ENCODE measurements around the gene GPRIN1. TPM values are rescaled to one million over a fixed set of nuclear protein-coding genes. Genes with fewer than 3 reads are reported as not detected.

The GPRIN1 gene
- total RNA-seq, 1 donor = 2.6 TPM

DNA sequence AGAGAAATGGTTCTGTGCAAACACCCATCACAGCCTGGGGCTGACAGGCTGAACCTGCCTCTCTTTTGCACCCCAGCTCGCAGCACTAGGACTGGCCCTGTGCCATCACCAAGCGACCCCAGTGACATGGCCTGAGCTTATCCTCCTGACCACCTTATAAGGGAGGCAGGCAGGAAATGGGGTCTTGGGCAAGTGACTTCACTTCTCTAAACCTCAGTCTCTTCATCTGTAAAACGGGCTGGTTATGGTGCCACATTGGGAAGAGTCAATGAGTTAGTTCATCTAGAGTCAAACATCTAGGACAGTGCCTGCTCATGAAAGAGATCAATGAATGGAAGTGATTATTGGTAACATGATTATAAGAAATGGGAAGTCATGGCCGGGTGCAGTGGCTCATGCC, 14.2 kb upstream of the GPRIN1 start:
- no peak overlapping the region for H3K4me3 ChIP-seq (ENCODE audit: low read depth, low read length)
- DNase-seq (ENCODE audit: low read depth) = no peak
- TF ChIP-seq, protein P1, sequence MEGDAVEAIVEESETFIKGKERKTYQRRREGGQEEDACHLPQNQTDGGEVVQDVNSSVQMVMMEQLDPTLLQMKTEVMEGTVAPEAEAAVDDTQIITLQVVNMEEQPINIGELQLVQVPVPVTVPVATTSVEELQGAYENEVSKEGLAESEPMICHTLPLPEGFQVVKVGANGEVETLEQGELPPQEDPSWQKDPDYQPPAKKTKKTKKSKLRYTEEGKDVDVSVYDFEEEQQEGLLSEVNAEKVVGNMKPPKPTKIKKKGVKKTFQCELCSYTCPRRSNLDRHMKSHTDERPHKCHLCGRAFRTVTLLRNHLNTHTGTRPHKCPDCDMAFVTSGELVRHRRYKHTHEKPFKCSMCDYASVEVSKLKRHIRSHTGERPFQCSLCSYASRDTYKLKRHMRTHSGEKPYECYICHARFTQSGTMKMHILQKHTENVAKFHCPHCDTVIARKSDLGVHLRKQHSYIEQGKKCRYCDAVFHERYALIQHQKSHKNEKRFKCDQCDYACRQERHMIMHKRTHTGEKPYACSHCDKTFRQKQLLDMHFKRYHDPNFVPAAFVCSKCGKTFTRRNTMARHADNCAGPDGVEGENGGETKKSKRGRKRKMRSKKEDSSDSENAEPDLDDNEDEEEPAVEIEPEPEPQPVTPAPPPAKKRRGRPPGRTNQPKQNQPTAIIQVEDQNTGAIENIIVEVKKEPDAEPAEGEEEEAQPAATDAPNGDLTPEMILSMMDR (IDR thresholded peaks at IDR 0.05; ENCODE audit: insufficient read depth, low read depth, low read length) = no peak

GRCh38 chr5:176621661-176622079, 11.7 kb upstream of the GPRIN1 start:
- H3K4me3 ChIP-seq (ENCODE audit: low read depth, low read length) = no peak overlapping the region
- DNase-seq (ENCODE audit: low read depth) = no peak
- TF ChIP-seq, protein P1 (IDR thresholded peaks at IDR 0.05; ENCODE audit: insufficient read depth, low read depth, low read length) = no peak

GRCh38 chr5:176620333-176620981, 10.5 kb upstream of the GPRIN1 start:
- peak; percentile 38 for DNase-seq (ENCODE audit: low read depth)

GRCh38 chr5:176619569-176620332, 9.8 kb upstream of the GPRIN1 start:
- no peak overlapping the region for H3K4me3 ChIP-seq (ENCODE audit: low read depth, low read length)
- TF ChIP-seq, protein P1 (IDR thresholded peaks at IDR 0.05; ENCODE audit: insufficient read depth, low read depth, low read length) = no peak
- no peak for DNase-seq (ENCODE audit: low read depth)

More at GRCh38 chr5:176620333-176620981, 10.5 kb upstream of the GPRIN1 start:
- no peak overlapping the region for H3K4me3 ChIP-seq (ENCODE audit: low read depth, low read length)
- TF ChIP-seq, protein P1 (IDR thresholded peaks at IDR 0.05; ENCODE audit: insufficient read depth, low read depth, low read length) = no peak

GRCh38 chr5:176619203-176619568, 9.2 kb upstream of the GPRIN1 start:
- no peak overlapping the region for H3K4me3 ChIP-seq (ENCODE audit: low read depth, low read length)
- DNase-seq (ENCODE audit: low read depth) = peak; percentile 84
- TF ChIP-seq, protein P1 (IDR thresholded peaks at IDR 0.05; ENCODE audit: insufficient read depth, low read depth, low read length) = peak; percentile 55

DNA sequence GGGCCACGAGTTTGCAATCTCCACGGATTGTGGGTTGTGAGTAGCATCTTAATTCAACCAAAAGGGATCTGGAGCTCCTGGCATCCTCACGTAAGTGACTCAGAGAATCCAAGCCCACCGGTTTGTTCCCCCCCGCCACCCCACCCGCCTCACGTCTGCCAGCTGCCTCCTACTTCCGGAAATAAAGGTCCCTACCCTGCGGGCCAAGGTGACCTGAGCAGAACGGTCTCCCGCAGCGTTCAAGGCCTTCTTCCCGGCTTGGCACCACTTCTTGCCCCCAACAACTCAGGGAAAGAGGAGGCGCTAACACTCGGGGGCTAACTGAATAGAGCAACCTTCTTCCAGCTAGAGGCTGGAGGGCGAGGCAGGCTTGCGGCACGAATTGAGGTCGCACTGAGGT, 8.8 kb upstream of the GPRIN1 start:
- no peak for DNase-seq (ENCODE audit: low read depth)
- no peak overlapping the region for H3K4me3 ChIP-seq (ENCODE audit: low read depth, low read length)

More for the DNA sequence above, 8.8 kb upstream of the GPRIN1 start:
- TF ChIP-seq, protein P1 (IDR thresholded peaks at IDR 0.05; ENCODE audit: insufficient read depth, low read depth, low read length) = no peak

Data from fibroblast of villous mesenchyme (primary cell).